HL-60 (cell line): Measurements from ENCODE around the gene PIEZO1.
A peak's percentile ranks its signal among the peaks of the same experiment; 100 is the strongest.

Experiments
- DNase-seq, 2 experiments: peaks; one replicate each; pipeline ENCODE4 v3.0.0-alpha.2; 2010 to 2020; ENCODE audit warnings: low read depth in 1 of 2, low spot score in 1 of 2
- H3K27ac ChIP-seq: fragments of 250-450 bp; sonication (Bioruptor Pico); replicated peaks from 2 replicates; pipeline ENCODE4 v1.5.1; 2020; ENCODE audit warnings: mild to moderate bottlenecking, moderate library complexity
- H3K27me3 ChIP-seq: fragments of 250-450 bp; sonication (Bioruptor Pico); 2 replicates; pipeline ENCODE4 v1.5.1; 2021; ENCODE audit warnings: mild to moderate bottlenecking, moderate library complexity; ENCODE audit not compliant: insufficient read depth, poor library complexity, severe bottlenecking
- H3K4me3 ChIP-seq: replicated peaks from 2 replicates; pipeline ENCODE4 v1.5.1; 2011; ENCODE audit warnings: mild to moderate bottlenecking, control low read depth, low read length; ENCODE audit not compliant: insufficient read depth
- GABPA ChIP-seq: IDR thresholded peaks from 2 replicates; pipeline ENCODE4 v1.6.1; 2012; ENCODE audit warnings: low read depth
- POLR2AphosphoS5 ChIP-seq: IDR thresholded peaks from 2 replicates; pipeline ENCODE4 v1.6.1; 2012; ENCODE audit warnings: low read depth
- SPI1 ChIP-seq: IDR thresholded peaks from 2 replicates; pipeline ENCODE4 v1.6.1; 2012; ENCODE audit warnings: low read depth, mild to moderate bottlenecking, borderline replicate concordance
- TF ChIP-seq, protein P1 (sequence below): IDR thresholded peaks from 2 replicates; pipeline ENCODE4 v1.6.1; 2012; ENCODE audit warnings: low read depth; ENCODE audit not compliant: insufficient replicate concordance
- TF ChIP-seq, protein P2 (sequence below): IDR thresholded peaks from one replicate; pipeline ENCODE4 v1.5.1; 2011; ENCODE audit warnings: low read length, control low read depth, inconsistent platforms; ENCODE audit not compliant: insufficient read depth

PIEZO1 gene

DNA sequence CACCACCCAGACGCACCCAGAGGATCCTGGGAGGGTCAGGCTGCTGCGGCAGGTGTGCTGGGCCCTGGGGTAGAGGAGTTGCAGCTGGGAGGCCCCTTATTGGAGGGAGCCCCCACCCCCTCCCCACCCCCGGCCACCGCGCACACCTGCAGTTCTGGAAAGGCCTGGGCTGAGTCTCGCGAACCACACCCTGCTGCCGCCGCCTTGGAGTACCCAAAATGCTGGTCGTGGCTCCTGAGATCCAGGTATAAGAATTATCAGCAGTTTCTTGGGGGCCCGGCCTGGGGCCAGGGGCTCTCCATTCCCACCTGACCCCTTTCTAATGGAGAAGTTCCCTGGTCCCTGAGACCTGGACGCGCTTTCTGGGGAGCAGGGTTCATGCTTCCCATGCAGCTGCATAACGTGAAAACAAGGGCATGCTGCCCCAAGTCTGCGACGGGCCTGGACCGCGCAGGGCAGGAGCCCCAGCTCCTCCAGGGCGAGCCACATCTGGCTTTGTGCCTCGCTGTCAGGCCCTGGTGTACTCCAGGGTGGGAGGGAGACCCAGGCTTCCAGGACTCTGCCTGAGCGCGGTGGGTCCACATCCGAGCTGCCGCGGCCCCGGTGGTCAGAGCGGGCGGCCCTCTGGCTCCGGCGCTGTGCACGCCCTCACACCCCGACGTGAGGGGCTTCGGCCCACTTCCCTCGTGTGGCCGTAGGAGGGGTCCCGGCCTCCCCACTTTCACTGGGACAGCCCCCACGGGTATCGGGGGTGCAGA is 91.4 kb downstream of the PIEZO1 start:
- no peak for TF ChIP-seq POLR2AphosphoS5
- TF ChIP-seq GABPA = no peak
- TF ChIP-seq SPI1 = no peak
- TF ChIP-seq, protein P1, sequence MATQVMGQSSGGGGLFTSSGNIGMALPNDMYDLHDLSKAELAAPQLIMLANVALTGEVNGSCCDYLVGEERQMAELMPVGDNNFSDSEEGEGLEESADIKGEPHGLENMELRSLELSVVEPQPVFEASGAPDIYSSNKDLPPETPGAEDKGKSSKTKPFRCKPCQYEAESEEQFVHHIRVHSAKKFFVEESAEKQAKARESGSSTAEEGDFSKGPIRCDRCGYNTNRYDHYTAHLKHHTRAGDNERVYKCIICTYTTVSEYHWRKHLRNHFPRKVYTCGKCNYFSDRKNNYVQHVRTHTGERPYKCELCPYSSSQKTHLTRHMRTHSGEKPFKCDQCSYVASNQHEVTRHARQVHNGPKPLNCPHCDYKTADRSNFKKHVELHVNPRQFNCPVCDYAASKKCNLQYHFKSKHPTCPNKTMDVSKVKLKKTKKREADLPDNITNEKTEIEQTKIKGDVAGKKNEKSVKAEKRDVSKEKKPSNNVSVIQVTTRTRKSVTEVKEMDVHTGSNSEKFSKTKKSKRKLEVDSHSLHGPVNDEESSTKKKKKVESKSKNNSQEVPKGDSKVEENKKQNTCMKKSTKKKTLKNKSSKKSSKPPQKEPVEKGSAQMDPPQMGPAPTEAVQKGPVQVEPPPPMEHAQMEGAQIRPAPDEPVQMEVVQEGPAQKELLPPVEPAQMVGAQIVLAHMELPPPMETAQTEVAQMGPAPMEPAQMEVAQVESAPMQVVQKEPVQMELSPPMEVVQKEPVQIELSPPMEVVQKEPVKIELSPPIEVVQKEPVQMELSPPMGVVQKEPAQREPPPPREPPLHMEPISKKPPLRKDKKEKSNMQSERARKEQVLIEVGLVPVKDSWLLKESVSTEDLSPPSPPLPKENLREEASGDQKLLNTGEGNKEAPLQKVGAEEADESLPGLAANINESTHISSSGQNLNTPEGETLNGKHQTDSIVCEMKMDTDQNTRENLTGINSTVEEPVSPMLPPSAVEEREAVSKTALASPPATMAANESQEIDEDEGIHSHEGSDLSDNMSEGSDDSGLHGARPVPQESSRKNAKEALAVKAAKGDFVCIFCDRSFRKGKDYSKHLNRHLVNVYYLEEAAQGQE = no peak
- TF ChIP-seq, protein P2, sequence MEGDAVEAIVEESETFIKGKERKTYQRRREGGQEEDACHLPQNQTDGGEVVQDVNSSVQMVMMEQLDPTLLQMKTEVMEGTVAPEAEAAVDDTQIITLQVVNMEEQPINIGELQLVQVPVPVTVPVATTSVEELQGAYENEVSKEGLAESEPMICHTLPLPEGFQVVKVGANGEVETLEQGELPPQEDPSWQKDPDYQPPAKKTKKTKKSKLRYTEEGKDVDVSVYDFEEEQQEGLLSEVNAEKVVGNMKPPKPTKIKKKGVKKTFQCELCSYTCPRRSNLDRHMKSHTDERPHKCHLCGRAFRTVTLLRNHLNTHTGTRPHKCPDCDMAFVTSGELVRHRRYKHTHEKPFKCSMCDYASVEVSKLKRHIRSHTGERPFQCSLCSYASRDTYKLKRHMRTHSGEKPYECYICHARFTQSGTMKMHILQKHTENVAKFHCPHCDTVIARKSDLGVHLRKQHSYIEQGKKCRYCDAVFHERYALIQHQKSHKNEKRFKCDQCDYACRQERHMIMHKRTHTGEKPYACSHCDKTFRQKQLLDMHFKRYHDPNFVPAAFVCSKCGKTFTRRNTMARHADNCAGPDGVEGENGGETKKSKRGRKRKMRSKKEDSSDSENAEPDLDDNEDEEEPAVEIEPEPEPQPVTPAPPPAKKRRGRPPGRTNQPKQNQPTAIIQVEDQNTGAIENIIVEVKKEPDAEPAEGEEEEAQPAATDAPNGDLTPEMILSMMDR = no peak
- no peak for DNase-seq
- H3K27ac ChIP-seq = no peak overlapping the region
- no peaks in the 10 kb centered on the region for H3K27me3 ChIP-seq
- H3K4me3 ChIP-seq = no peak overlapping the region

DNA sequence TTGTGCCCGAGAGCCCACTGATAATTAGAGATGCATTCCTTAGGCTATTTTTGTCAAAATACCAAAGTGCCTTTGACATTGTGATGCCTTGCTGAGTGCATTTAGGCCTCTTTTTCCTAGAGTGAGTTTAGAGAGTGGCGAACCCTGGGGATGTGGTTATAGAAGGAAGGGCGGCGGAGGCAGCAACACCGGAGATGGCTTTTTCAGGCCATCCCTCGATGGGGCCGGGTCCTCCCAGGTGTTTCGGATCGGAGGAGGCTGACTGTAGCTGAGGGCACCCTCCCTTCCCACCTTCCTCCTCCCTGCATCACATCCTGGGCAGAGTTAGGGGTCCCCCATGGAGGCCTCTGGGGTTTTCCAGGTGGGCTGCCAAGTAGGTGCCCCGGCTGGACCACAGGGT is 92.2 kb downstream of the PIEZO1 start:
- Histone ChIP-seq H3K27me3 (no peaks in the 10 kb centered on the region), H3K27ac (peak overlapping the region; percentile 41; the same call in 1 of the 2 replicates), H3K4me3 (no peak overlapping the region)
- TF ChIP-seq, protein P2 = no peak
- TF ChIP-seq SPI1 (no peak), POLR2AphosphoS5 (no peak), GABPA (no peak)
- TF ChIP-seq, protein P1 = no peak
- no peak for DNase-seq

DNA sequence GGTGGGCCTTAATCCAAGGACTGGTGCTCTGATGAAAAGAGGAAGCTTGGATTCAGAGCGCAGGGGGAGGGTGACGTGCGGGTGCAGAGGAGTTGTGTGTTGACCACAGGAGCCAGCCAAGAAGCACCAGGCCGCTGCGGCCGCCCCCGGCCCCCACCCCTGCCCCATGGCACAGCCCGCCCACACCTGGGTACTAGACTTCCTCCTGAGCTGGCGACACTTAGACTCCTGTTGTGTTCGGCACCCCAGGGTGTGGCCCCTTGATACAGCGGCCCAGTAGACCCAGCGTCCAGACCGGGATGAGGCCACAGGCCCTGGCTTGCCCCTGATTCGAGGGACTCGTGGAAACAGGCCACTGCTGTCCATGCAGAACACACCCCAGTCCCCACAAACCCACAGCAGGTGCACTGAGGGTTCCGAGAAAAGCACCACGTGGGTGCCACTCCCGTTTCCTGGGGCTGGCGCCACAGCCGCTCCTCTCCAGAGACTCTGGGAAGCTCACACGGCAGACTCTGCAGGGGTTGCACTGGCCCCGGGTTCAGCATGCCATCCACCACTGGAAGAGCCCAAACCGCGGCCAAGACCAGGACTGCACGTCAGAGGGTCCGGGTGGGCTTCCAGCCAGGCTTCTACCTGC is 93.0 kb downstream of the PIEZO1 start:
- Histone ChIP-seq H3K27ac (peak overlapping the region; percentile 41), H3K4me3 (no peak overlapping the region), H3K27me3 (no peaks in the 10 kb centered on the region)
- no peak for TF ChIP-seq GABPA
- TF ChIP-seq POLR2AphosphoS5 = no peak
- TF ChIP-seq, protein P1 = no peak
- no peak; the same call in 1 of the 2 replicates for TF ChIP-seq SPI1
- TF ChIP-seq, protein P2 = no peak
- peak; percentile 53 to 85 for DNase-seq
